OCI-M2 (cell line): ENCODE results near the gene ANAPC16.
"Not testable (repeated sequence)": the region's sequence is repeated elsewhere in the genome, so short reads cannot be mapped to it uniquely, and the experiment has no call there.

Experiments
- DNase-seq: peaks from one replicate; lab custom pipeline; 2025; ENCODE audit not compliant: unreplicated experiment; lab: John Stamatoyannopoulos, UW

The ANAPC16 gene

GRCh38 chr10:72215611-72216549, at the start of gene ANAPC16, which contains the start of gene ASCC1:
ANAPC16 (plus strand) TSS chr10:72216012; CDS start chr10:72223915, 7,903 bp downstream.
ASCC1 (minus strand) TSS chr10:72216276; CDS start chr10:72213298, 2,978 bp downstream.
- peak; percentile 76 for DNase-seq

- DNase-seq: no peak
Observed at GRCh38 chr10:72167118-72167517, 48.7 kb upstream of the ANAPC16 start.

DNA sequence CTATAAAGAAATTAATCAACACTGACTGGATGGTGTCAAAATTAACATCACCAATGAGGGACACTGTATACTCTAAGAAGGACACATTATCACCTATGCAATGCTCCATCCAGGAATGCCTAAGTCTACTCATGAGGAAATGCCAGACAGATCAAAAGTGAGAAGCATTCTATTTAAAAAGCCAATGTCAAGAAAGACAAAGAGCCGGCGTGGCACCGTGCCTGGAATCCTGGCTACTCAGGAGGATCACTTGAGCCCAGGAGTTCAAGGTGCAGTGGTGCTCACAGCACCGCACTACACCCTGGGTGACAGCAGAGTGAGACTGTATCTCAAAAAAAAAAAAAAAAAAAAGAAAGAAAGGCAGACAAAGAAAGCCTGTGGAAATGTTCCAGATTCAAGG, 45.5 kb upstream of the ANAPC16 start:
- DNase-seq: no peak

DNA sequence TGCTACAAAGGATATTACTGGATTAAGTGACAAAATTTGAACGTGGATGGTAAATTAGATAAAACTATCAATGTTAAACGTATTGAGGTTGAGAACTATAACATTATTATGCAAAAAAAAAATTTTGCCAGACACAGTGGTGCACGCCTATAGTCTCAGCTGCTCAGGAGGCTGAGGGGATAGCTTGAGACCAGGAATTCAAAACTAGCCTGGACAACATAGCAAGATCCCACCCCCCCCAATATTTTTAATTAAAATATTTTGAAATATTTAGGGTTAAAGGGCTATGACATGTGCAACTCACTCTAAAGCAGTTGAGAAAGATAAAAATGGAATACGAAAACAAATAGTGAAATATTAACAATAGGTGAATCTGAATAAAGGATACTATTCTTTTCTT, 45.1 kb upstream of the ANAPC16 start:
- no peak for DNase-seq

GRCh38 chr10:72171175-72171630, 44.6 kb upstream of the ANAPC16 start:
- no peak for DNase-seq

DNA sequence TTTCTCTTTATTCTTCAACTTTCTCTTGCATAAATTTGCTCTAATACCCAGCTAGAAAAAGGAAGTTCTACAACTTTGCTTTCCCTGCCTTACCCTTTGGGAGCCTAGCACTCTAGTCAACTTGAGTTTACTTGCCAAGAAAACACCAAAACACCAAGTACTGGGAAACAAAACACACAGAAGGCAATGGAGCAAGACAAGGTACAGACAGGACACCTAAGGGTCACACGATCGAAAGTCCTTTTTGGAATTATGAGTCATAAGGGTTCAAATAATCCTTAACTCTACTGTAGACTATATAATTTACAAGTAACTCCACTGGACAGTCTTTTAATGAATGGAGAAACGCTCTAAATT, 42.6 kb upstream of the ANAPC16 start:
- no peak for DNase-seq

GRCh38 chr10:72173619-72174296, 42.1 kb upstream of the ANAPC16 start:
- DNase-seq: no peak

- DNase-seq: no peak
Observed at GRCh38 chr10:72174297-72174662, 41.5 kb upstream of the ANAPC16 start.

- DNase-seq: no peak
Observed at GRCh38 chr10:72175149-72175548, 40.7 kb upstream of the ANAPC16 start.

- no peak for DNase-seq
Observed at GRCh38 chr10:72176701-72177100, 39.1 kb upstream of the ANAPC16 start.

DNA sequence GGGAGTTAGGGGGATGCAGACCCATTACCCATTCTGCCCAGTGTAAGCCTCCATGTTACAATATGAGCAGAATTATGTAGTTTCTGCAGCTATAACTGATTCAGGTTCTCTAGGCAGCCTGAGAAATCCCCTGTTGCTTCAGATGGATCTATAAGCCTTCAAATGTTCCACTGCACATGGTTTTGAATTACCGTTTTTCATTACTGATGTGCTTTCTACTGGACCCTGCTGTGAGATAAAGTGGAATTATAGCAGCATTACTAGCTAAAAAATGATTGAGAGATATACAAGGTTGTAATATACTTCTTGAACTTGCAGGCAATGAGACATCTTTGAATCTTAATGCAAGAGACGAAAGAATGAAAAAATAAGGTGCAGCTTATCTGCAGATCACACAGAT, 38.4 kb upstream of the ANAPC16 start:
- DNase-seq: no peak

GRCh38 chr10:72184156-72184555, 31.7 kb upstream of the ANAPC16 start:
- no peak for DNase-seq

DNA sequence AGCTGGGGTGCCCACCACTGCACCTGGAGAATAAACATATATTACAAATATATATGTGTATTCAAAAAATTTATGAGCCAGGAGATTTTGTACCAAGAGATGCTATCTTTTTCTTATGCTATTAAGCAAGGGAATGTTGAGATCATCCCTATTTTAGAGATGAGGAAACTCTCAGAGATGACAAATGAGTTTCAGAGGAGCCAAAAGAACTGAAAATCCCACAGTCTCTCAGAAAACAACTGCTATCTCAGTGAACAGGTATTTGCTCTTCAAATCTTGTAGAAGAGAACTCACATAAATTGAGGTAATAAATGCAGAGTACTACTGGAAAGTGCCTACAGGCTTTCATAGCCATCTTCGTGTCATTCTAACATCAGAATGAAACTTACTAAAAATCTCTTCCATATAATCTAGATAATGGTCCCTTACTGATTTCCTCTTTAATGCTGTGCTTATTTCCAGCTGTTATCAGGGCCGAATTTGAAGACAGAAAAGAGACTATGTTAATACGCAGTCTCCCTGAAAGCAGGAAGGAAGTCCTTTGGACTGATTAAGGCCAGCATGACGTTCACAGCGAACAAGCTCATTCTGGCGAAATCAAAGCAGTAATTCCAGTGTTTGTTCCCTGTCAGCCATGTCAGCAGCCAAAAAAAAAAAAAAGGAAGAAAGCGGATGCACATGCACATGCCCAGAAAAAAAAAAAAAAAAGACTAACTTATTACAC, 29.4 kb upstream of the ANAPC16 start:
- no peak for DNase-seq

DNA sequence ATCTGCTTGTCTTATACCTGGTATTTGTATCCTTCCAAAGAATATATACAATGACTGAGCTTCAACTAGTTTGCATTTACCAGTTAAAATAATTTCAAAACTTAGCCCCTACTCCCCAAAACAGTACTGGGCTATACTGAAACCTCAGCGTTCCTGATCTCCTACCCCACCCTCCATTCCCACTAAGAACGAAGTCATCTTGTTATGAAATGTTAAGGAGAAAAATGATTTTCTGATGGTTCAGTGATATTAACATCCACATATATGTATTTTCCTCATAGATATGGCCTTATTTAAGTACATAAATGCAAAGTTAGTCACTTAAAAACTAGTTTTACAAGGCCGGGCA, 28.9 kb upstream of the ANAPC16 start:
- no peak for DNase-seq

- DNase-seq: no peak
Observed at GRCh38 chr10:72194949-72195348, 20.9 kb upstream of the ANAPC16 start.

- DNase-seq: no peak
Observed at GRCh38 chr10:72200883-72201282, 14.9 kb upstream of the ANAPC16 start.

DNA sequence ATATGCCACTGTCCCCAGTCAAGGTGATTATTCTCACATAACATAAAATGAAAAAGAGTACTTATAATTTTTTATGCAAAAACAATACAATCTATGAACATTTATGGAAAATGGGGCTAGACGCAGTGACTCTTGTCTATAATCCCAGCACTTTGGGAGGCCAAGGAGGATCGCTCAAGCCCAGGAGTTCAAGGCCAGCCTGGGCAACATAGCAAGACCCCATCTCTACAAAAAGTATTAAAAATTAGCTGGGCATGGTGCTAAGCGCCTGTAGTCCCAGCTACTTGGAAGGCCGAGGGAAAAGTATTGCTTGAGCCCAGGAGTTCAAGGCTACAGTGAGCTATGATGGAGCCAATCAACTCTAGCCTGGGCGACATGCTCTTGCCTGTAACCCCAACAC, 14.5 kb upstream of the ANAPC16 start:
- no peak for DNase-seq

DNA sequence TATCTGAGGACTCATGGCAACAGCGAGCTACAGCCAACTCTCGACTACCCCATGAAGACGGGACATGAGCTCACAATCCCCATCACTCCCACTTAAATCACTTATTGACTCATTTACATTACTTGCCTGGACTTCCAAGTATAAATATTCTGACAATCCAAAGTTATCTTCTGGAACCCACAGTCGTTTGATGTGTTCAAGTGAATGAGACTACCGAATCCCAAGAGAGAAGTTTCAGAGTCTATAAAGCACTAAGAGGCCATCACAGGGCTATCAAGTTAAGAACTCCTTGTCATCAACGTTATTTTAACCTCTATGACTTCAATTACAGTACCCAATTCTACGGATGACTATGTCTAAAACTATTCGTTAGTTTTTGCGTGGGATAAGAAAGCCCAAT, 11.5 kb upstream of the ANAPC16 start:
- no peak for DNase-seq

- no peak for DNase-seq
Observed at GRCh38 chr10:72204724-72205123, 11.1 kb upstream of the ANAPC16 start.

GRCh38 chr10:72206511-72207229, 9.1 kb upstream of the ANAPC16 start:
- DNase-seq: no peak

GRCh38 chr10:72208526-72208925, 7.3 kb upstream of the ANAPC16 start:
- DNase-seq: not testable (repeated sequence)
